Breast epithelium (tissue), 4 donors: ENCODE measurements around the gene FHL1. TPM values are rescaled to one million over a fixed set of nuclear protein-coding genes. Genes with fewer than 3 reads are reported as not detected.

ENCODE experiments used
- DNase-seq, 2 donors: peaks; one replicate each; pipeline ENCODE4 v3.0.0-alpha.2; 2019; ENCODE audit warnings: low spot score in 2 of 2
- H3K27ac ChIP-seq, 2 donors: fragments of 200-600 bp; sonication (generic) in 1 of 2; one replicate each; pipeline ENCODE4 v1.5.1; 2016 to 2019; ENCODE audit warnings: mild to moderate bottlenecking in 1 of 2
- H3K27me3 ChIP-seq, 2 donors: fragments of 200-600 bp; sonication (generic) in 1 of 2; one replicate each; pipeline versions ENCODE4 v1.5.1 to v1.6.0; 2017 to 2019; ENCODE audit warnings: control low read depth in 1 of 2, mild to moderate bottlenecking in 1 of 2
- H3K36me3 ChIP-seq: fragments of 200-600 bp; one replicate; pipeline ENCODE4 v1.5.1; 2019
- H3K4me1 ChIP-seq, 2 donors: fragments of 200-600 bp; sonication (generic); one replicate each; pipeline ENCODE4 v1.5.1; 2016 to 2019; ENCODE audit warnings: control low read depth in 1 of 2
- H3K4me3 ChIP-seq, 3 donors: fragments of 200-600 bp; sonication (generic); 1 replicate in 2 of 3; 2 replicates in 1 of 3; pipeline ENCODE4 v1.5.1; 2016 to 2019; ENCODE audit warnings: mild to moderate bottlenecking in 3 of 3, moderate library complexity in 2 of 3
- H3K9me3 ChIP-seq, 2 donors: fragments of 200-600 bp; sonication (generic) in 1 of 2; one replicate each; pipeline ENCODE4 v1.5.1; 2016 to 2019; ENCODE audit warnings: control low read depth in 1 of 2
- CTCF ChIP-seq, 3 donors: fragments of 450-650 bp; IDR thresholded peaks; one replicate each; pipeline ENCODE4 v1.5.1; 2016 to 2017; ENCODE audit warnings: antibody characterized with exemption in 3 of 3, mild to moderate bottlenecking in 3 of 3, moderate library complexity in 3 of 3
- POLR2A ChIP-seq: fragments of 450-650 bp; IDR thresholded peaks from one replicate; pipeline ENCODE4 v1.6.1; 2016; ENCODE audit warnings: antibody characterized with exemption, mild to moderate bottlenecking, moderate library complexity
- POLR2AphosphoS5 ChIP-seq, 3 donors: sonication (generic); formaldehyde crosslinking; IDR thresholded peaks; one replicate each; pipeline ENCODE4 v1.6.1; 2017; ENCODE audit warnings: antibody characterized with exemption in 3 of 3
- intact Hi-C: fragments of 100-400 bp; cut with DNase I; formaldehyde crosslinking; loops from one replicate; pipeline ENCODE4 v1.15.1; 2023; ENCODE audit warnings: low total_unique reads
- total RNA-seq, 3 donors: library from RNA; depleted of rRNA; stranded (reverse); fragments of >200 nt; gene quantifications; one replicate each; pipeline ENCODE4 v1.1.0, GENCODE V29; 2016

Gene FHL1
- total RNA-seq, 3 donors from 2014 or later: 299 to 1,250 (median 654) TPM

- Histone ChIP-seq H3K36me3 (no peaks in the 10 kb centered on the region), H3K27ac (peak overlapping the region in 1 of 2 donors; percentile 48), H3K4me1 (no peaks in the 10 kb centered on the region), H3K9me3 (no peaks in the 10 kb centered on the region), H3K4me3 (no peak overlapping the region), H3K27me3 (peaks cover 0 to 32% of the 10 kb centered on the region in 2 donors)
- TF ChIP-seq CTCF (IDR thresholded peaks at IDR 0.05): no peak
- intact Hi-C loops: no loop called here
- no peak for DNase-seq
Measured at GRCh38 chrX:136256026-136256425, 108.7 kb downstream of the FHL1 start.

- Histone ChIP-seq H3K36me3 (no peaks in the 10 kb centered on the region), H3K4me3 (no peak overlapping the region), H3K4me1 (no peaks in the 10 kb centered on the region), H3K27ac (peak overlapping the region in 1 of 2 donors; percentile 58), H3K27me3 (peaks cover 0 to 26% of the 10 kb centered on the region in 2 donors), H3K9me3 (no peaks in the 10 kb centered on the region)
- DNase-seq: no peak
- TF ChIP-seq POLR2A: no peak
- no peak for TF ChIP-seq POLR2AphosphoS5 (IDR thresholded peaks at IDR 0.05)
- no peak for TF ChIP-seq CTCF (IDR thresholded peaks at IDR 0.05)
- intact Hi-C loops: no loop called here
Measured at GRCh38 chrX:136258951-136259350, 111.6 kb downstream of the FHL1 start.

GRCh38 chrX:136259543-136259942 lies 112.2 kb downstream of the FHL1 start:
- Histone ChIP-seq H3K4me1 (no peaks in the 10 kb centered on the region), H3K9me3 (no peaks in the 10 kb centered on the region), H3K27me3 (peaks cover 0 to 27% of the 10 kb centered on the region in 2 donors), H3K36me3 (no peaks in the 10 kb centered on the region), H3K27ac (peak overlapping the region in 1 of 2 donors; percentile 58), H3K4me3 (no peak overlapping the region)
- intact Hi-C loops: no loop called here
- TF ChIP-seq POLR2AphosphoS5 (IDR thresholded peaks at IDR 0.05) (no peak), POLR2A (no peak), CTCF (IDR thresholded peaks at IDR 0.05) (no peak)
- DNase-seq: no peak

GRCh38 chrX:136260776-136261175 lies 113.4 kb downstream of the FHL1 start:
- no peak overlapping the region for H3K4me3 ChIP-seq
- H3K27me3 ChIP-seq: peaks cover 0 to 23% of the 10 kb centered on the region in 2 donors
- H3K27ac ChIP-seq: peak overlapping the region in 1 of 2 donors; percentile 51
- no peaks in the 10 kb centered on the region for H3K9me3 ChIP-seq
- H3K36me3 ChIP-seq: no peaks in the 10 kb centered on the region
- no peak for DNase-seq
- no peaks in the 10 kb centered on the region for H3K4me1 ChIP-seq
- TF ChIP-seq CTCF (IDR thresholded peaks at IDR 0.05): no peak
- no peak for TF ChIP-seq POLR2AphosphoS5 (IDR thresholded peaks at IDR 0.05)
- TF ChIP-seq POLR2A: no peak
- intact Hi-C loops: no loop called here

Other genes with a start within 250 kb of the FHL1 start
- gene MMGT1, start 173.5 kb upstream of the FHL1 start, total RNA-seq: 10 to 100 TPM; 22.0 to 33.1 (median 25.6) TPM
- 10 to 100 TPM; 12.5 to 17.1 (median 12.9) TPM for gene SLC9A6, start 162.1 kb upstream of the FHL1 start, total RNA-seq
- gene MAP7D3, start 103.9 kb downstream of the FHL1 start, total RNA-seq: 10 to 100 TPM; 10.5 to 48.5 (median 19.3) TPM
- under 1 TPM; under 0.01 to 0.16 (median under 0.01) TPM for gene ADGRG4, start 153.4 kb downstream of the FHL1 start, total RNA-seq